Activated CD4-positive, CD25-positive, alpha-beta regulatory T cell treated with anti-CD3 and anti-CD28 coated beads, Interleukin-2, amount 50 U/mL, for 24 hours (primary cell): ENCODE results near the gene OSBPL2.

Experiments
- ATAC-seq, 2 donors: fragments of 150-1000 bp; cut with Tn5 transposase; one replicate each; pipeline ENCODE4 v1.10.0; 2021; ENCODE audit warnings: mild to moderate bottlenecking in 1 of 2, moderate library complexity in 1 of 2

The OSBPL2 gene

DNA sequence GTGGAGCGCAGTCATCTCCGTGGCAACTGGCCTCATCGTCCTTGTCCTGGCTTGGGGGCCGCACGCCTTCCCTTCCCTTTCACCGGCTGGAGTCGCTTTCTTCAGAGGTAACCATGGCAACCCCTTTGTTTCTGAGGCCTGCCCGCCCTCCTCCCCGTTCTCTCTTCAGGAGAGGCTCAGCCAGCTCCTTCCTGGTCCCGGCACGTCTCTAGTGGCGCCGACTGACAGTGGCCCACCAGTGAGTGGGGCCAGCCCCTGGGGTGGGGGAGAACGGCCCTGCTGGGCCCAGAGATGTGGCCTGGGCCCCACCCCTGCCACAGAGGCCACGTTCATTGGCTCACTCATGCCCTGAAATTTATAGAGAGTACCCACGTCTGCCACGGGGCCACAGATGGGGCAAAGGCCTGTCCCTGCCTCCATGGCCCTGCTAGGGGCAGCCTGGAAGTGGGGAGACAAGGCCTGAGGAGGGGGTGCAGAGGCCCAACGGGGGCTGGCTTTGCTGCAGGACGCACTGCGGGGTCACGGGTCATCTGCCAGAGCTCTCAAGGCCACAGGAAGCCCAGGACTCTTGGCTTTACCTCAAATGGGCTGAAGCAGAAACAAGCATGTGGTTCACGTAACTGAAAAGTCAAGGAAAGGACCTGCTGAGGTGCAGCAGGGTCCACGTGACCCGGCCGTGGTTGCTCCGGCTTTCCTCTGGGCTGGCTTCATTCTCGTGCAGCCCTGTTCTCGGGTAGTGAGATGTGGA, 1.4 kb upstream of the OSBPL2 start:
- no peak for ATAC-seq

DNA sequence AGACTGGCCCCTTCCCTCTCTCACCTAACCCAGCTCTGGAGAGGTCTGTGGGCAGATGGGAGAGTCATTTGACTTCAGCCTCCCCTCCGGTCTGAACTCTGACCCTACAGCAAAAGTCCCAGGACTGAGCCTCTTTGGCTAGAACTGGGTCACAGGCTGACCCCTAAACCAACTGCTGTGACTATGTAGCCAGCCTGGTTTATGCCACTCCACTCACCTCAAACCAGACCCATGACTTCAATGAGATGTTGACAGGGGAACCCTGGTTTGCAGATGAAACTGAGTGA, 864 bp upstream of the OSBPL2 start:
- ATAC-seq, result no peak

DNA sequence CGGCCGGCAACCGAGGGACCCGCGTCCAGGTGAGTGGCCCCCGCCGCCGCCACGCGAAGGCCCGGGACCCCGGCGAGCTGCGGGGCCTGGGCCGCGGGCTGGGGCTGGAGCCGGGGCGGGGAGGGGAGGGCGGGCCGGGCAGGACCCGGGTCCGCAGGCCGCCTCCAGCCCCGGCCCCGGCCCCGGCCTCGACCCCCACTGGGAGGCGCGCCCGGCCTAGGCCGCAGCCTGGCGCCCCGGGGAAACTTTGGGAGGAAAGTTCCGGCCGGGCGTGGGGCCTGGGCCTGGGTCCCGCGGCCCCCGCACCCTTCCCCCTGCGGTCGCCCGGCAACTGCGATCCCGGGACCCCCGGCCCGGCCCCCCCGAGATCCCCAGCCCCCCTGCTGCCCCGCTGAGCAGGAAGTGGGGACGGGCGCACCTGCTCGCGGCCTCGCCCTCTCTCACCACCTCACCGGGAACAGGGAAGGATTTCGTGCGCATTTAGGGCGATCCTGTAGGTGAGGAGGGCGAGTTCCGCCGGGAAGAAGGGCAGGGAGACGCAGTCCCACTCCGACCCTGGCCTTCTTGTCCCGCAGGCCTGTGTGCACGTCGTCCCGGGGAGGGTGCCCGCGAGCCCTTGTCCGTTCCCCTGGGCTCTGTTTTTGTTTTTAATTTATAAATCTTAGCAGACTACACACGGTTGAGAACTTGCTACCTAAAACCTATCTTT, 402 bp downstream of the OSBPL2 start:
- no peak for ATAC-seq

GRCh38 chr20:62239278-62239879, 1.1 kb downstream of the OSBPL2 start:
- ATAC-seq, result no peak

- no peak for ATAC-seq
These were observed 1.8 kb downstream of the OSBPL2 start for GRCh38 chr20:62240020-62240685.

GRCh38 chr20:62241506-62241905, 3.2 kb downstream of the OSBPL2 start:
- ATAC-seq, result no peak

DNA sequence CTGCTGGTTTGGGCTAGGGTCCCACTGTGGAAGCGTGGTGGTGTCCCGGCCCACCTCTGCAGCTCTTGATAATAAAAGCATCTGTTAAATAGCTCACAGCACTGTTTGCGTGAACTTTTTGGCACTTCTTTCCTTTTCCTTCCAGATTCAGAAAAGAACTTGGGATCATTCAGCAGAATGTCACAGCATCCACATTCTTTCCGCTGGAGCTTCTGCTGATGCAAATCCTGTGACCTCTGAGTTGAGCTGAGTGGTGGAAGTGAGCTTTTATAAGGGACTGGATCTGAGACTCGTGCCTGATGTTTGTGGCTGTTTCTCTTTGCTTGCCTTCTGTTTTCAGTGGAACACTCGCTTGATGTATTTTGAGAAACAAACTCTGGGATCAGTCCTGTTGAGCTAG, 3.9 kb downstream of the OSBPL2 start:
- no peak for ATAC-seq

GRCh38 chr20:62243106-62243505, 4.8 kb downstream of the OSBPL2 start:
- ATAC-seq, result no peak

DNA sequence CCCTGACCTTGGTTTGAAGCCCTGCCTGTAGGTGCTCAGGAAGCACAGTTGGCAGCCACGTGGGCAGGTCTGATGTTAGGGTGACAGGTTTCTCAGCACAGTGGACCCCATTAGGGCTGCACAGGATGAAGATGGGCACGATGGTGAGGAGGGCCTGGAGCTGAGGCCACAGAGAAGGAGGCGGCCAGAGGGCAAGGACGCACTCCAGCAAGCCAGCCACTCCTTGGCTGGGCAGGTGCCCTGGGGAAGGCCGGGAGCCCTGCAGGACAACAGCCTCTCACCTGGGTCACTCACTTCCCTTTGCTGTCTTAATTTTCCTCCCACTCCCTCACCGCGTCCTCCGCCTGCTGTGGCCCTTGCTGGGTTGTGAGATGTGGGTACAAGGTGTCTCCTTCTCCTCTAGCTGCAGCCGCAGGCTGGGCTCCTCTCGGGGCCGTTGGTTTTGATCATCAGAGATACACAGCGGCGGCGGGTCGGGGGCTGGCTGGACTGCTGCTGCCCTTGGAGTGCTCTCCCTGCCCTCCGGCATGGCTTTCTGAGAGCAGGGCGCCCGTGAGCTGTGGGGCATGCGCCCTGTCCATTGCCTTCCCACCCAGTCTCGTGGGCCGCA, 5.7 kb downstream of the OSBPL2 start:
- ATAC-seq, result no peak

- ATAC-seq, result no peak
These were observed 6.4 kb downstream of the OSBPL2 start for GRCh38 chr20:62244644-62245108.

GRCh38 chr20:62245911-62246280, 7.6 kb downstream of the OSBPL2 start:
- ATAC-seq, result no peak

GRCh38 chr20:62246431-62246830, 8.1 kb downstream of the OSBPL2 start:
- ATAC-seq, result no peak

DNA sequence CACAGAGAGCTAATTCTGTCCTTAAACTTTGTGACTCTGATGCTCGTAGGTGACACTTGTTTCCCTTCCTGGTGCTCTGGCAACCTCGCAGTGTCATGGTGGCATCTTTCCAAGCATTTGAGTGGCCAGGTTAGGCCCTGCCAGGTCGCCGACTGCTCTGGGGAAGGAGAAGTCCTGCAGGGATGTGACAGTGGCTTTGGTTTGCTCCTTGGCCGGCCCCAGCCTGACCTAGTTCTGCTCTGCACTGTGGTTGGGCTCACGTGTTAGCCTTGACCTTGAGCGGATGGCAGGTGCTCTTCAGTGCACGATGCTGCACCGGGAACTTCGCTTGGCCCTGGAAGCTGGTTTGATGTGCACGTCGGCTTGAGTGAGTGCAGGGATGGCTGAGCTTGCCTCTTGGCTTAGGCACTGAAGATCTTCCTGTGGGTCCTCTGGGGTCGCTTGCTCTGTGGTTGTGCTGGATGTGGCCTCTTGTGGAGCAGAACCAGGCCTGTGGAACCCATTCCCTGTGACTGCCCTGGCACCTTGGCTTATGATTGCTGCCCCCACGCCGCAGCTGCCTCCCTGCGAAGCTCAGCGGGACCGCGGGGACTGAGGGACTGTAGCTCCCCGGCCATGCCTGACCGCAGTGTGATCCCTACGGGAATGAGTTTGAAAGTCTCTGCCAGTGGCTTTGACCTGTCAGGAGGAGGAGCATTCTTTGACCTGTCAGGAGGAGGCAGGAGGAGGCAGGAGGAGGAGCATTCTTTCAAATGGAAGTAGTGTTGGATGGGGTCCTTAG, 8.7 kb downstream of the OSBPL2 start:
- ATAC-seq, result no peak

DNA sequence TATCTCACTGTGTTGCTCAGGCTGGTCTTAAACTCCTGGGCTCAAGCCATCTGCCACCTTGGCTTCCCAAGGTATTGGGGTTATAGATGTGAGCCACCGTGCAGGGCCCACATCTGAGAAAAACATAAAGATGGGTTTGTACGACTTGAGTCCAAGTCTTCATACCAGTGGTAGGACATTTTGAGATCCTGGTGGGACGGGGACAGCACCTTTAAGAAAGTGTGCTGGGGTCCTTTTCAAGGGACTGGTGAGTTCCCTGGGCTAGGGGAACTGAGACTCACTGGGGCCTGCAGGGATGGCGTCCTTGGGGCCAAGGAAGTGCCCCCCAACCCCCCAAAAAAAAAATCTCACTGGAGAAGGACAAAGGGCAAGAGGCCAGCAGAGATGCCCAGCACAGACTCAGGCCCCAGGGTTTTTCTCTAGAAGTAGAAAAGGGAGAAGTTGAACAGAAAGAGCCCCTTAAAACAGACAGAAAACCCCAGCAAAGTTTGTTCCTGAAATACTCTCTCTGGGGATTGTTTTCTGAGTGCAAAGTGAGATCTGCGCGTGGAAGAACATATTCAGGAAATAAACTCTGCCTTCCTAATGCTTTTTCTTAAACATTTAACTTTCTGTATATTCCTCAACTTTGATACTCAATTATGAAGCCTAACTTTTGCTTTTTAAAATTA, 10.7 kb downstream of the OSBPL2 start:
- ATAC-seq, result no peak

- ATAC-seq, result no peak
These were observed 14.1 kb downstream of the OSBPL2 start for GRCh38 chr20:62252342-62252966.

DNA sequence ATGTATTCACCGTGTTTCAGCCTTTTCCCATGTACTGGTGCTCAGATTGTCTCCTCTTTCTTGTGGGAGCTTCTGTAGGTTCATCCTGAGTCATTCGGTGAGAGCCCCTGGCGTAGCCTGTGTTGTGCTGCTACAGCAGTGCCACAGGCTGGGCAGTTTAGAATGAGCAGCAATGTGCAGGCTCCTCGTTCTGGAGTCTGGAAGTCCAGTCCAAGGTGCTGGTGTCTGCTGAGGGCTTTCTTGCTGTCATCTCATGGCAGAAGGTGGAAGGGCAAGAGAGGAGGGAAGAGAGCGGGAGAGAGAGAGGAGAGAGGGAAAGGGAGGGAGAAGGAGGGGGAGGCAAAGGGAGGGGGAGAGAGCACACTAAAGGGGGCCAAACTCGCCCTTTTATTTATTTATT, 15.1 kb downstream of the OSBPL2 start:
- ATAC-seq, result no peak

DNA sequence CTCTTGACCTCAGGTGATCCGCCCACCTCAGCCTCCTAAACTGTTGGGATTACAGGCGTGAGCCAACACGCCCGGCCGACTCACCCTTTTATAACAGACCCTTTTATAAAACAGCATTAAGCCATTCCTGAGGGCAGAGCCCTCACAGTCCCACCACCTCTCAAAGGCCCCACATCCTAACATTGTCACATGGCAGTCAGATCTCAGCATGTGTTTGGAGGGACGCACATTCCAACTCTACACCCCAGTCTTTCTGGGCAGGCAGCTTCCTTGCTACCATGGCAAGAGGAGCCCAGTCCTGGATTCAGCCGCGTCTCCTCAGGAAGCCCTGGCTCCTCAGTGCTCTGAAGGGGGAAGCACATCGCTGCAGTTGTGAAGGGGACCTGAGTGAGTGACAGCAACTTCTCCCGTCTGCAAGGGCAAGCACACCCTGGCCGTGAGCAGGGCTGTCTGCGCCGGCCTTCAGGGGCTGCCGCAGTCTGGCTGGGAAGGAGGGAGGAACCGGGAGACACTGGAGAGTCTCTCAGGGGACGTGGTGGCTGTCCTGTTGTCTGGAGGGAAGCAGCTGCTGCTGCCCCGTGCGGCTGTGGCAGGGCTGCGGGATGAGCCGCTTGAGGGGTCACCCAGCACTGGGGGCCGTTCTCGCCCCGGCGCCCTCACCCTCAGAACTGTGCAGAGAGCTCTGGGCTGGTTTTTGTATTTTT, 15.9 kb downstream of the OSBPL2 start:
- ATAC-seq, result no peak

DNA sequence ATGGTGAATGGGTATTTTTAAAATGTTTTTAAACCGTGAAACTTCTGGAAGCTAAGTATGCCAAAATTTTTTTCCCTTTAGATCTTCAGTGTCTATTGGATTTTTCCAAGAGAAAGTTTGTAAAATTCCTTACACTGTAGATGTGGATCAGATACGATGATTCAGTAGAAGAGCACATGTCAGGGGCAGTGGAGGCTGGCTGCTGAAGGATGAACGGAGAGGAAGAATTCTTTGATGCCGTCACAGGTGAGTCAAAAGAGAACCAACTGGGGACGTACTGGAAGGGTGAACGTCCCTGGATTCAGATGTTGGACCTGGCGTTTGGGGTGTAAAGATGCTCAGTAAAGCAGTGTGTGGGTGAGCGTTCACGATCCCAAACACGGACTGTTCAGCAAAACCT, 17.7 kb downstream of the OSBPL2 start:
- ATAC-seq, result no peak

- no peak for ATAC-seq
These were observed 20.4 kb downstream of the OSBPL2 start for GRCh38 chr20:62258499-62259293.

- ATAC-seq, result no peak
These were observed 20.9 kb downstream of the OSBPL2 start for GRCh38 chr20:62259294-62259565.
